ENCODE results near the gene CMTR2.
"Not testable (repeated sequence)": the region's sequence is repeated elsewhere in the genome, so short reads cannot be mapped to it uniquely, and the experiment has no call there.

The CMTR2 gene, protein sequence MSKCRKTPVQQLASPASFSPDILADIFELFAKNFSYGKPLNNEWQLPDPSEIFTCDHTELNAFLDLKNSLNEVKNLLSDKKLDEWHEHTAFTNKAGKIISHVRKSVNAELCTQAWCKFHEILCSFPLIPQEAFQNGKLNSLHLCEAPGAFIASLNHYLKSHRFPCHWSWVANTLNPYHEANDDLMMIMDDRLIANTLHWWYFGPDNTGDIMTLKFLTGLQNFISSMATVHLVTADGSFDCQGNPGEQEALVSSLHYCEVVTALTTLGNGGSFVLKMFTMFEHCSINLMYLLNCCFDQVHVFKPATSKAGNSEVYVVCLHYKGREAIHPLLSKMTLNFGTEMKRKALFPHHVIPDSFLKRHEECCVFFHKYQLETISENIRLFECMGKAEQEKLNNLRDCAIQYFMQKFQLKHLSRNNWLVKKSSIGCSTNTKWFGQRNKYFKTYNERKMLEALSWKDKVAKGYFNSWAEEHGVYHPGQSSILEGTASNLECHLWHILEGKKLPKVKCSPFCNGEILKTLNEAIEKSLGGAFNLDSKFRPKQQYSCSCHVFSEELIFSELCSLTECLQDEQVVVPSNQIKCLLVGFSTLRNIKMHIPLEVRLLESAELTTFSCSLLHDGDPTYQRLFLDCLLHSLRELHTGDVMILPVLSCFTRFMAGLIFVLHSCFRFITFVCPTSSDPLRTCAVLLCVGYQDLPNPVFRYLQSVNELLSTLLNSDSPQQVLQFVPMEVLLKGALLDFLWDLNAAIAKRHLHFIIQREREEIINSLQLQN

GRCh38 chr16:71288890-71289731, at the start of gene CMTR2:
CMTR2 (minus strand) TSS chr16:71289402; CDS start chr16:71285920, 3,482 bp downstream.
- peak; percentile 79 for DNase-seq

DNA sequence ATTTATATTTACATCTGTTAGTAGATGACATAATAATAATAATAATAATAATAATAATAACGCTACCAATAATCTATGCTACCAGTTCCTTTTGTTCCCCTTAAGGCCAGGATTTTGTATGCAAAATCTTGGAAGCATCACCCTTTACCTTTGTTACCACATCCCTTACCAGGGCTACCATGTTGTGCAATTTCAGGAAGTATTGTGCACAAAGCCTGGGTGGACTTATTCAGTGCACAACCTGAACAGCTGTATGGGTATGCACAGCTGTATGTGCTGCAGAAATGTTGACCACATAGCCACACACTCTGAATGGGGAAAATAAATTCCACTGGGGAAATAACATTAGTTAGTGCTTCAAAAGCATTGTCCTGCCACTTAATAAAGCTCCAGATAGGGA, 49.4 kb upstream of the CMTR2 start:
- no peak for DNase-seq

GRCh38 chr16:71338193-71338592, 49.0 kb upstream of the CMTR2 start:
- DNase-seq = no peak

GRCh38 chr16:71337631-71338030, 48.4 kb upstream of the CMTR2 start:
- no peak for DNase-seq

DNA sequence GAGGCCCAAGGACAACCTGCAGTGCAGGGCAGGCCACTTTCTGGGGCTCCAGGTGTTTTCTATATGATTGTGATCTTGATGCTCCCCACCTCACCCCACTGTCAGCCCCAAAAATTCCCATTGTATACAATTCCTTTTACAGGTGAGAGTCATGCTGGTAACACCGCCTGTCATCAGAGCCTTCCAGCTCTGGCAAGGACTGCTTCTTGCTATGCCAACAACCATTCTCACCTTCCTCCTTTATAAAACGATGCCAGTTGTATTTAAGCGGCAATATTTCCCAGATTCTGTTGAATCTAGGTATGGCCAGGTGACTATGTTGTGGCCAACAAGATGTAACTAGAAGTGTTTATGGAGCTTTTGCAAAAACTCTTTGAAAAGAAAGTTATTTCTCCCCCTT, 38.9 kb upstream of the CMTR2 start:
- no peak for DNase-seq

- DNase-seq = no peak
These were observed 38.5 kb upstream of the CMTR2 start for GRCh38 chr16:71327720-71328119.

DNA sequence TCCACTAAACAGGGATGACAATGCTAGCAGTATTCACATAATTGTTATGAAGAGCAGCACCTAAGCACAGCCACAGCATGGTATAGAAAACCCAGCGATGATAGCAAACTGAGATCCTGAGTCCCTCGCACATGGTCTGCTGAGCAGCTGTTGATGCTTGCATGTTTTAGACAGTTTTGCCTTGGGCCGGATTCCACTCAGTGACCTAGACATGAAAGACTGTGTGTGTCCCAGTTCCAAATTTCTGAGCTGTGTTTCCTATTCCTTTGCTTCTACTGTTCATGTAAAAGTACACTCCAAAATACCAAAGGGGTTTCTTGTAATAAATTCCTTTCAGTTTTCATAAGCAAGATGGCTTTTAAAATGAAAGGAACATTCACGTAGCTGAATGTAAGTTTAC, 30.8 kb upstream of the CMTR2 start:
- no peak for DNase-seq

GRCh38 chr16:71315269-71315668, 26.1 kb upstream of the CMTR2 start:
- DNase-seq = no peak

DNA sequence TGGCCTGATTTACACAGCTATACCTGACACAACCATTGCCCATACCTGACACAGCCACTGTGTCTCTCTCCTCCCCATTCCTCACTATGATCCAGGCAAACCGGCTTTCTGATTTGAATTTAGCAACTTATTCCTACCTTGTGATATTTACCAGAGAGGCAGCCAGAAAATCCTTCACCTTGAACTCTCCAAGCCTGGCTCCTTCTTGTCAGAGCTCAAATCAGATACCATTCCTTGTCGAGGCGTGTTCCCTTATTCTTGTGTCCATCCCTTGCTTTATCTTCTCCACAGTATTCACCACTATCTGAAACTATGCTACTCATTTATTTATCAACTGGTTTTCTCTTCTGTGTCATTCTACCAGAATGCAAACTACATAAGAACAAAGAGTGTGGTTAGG, 24.4 kb upstream of the CMTR2 start:
- not testable (repeated sequence) for DNase-seq

DNA sequence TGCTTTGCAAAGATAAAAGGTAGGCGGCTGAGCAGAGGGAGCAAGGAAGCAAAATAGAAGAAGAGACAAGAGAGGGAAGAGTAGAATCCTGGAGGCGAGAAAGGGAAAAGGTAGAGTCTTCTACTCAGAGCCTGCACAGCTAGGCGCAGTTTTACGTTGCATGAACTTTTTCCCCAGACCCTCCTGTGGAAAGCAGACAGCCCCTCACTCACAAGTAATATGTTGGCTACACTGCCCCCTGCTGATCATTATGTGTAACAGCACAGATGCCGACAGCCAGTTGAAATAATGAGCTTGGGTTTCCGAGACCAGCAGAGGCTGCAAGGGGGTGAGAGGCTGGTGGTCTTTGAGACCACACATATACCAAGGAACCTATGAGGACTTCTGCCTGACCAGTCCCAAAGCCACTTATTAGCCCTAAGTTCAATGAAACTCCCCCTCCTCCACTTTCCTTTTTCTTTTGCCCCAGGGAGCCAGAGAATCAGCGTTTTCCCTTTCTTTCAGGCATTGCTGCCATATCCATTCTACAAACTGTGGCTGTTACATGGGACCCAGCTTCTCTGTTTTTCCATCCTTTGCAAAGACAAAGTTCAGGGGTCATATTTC, 22.5 kb upstream of the CMTR2 start:
- peak; percentile 63 for DNase-seq

- no peak for DNase-seq
These were observed 14.7 kb upstream of the CMTR2 start for GRCh38 chr16:71303938-71304337.

DNA sequence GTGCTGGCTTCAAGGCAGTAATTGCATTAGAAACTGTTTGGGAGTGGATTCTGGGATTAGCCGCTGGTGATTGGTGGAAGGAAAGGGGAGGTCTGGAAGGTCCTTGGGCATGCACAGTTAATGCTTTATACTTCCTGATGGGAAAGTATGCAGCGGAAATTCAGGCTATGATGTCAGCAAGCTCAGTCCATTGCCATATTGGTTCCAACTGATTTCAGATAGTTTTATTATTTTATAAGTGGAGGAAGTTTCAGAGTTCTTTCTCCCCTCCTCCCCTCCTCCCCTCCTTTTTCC, 8.1 kb upstream of the CMTR2 start:
- DNase-seq = no peak

GRCh38 chr16:71296584-71297340, 7.6 kb upstream of the CMTR2 start:
- no peak for DNase-seq

- DNase-seq = no peak
These were observed 6.7 kb upstream of the CMTR2 start for GRCh38 chr16:71295950-71296349.

- DNase-seq = no peak
These were observed 4.7 kb upstream of the CMTR2 start for GRCh38 chr16:71293919-71294318.

- not testable (repeated sequence) for DNase-seq
These were observed 2.9 kb upstream of the CMTR2 start for GRCh38 chr16:71292095-71292494.

- no peak for DNase-seq
These were observed 495 bp upstream of the CMTR2 start for GRCh38 chr16:71289732-71290062.

GRCh38 chr16:71288570-71288889, 672 bp downstream of the CMTR2 start:
- DNase-seq = no peak

DNA sequence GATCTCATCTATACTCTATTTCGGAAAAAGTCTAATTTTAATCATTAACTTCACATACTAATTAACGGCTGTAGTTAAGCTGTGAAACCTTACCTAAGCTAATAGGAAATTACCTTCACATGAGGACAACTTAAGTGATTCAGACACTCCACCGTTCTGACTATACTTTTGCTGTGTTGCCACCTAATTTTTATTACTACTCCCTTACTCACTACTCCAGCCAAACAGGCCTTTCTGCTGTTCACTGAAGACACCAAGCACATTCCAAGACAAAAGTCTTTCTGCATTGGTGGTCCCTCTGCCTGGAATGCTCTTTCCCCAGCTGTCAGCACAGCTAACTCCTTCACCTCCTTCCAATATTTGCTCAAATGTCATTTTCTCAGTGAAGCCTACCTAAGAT, 1.3 kb downstream of the CMTR2 start:
- no peak for DNase-seq

DNA sequence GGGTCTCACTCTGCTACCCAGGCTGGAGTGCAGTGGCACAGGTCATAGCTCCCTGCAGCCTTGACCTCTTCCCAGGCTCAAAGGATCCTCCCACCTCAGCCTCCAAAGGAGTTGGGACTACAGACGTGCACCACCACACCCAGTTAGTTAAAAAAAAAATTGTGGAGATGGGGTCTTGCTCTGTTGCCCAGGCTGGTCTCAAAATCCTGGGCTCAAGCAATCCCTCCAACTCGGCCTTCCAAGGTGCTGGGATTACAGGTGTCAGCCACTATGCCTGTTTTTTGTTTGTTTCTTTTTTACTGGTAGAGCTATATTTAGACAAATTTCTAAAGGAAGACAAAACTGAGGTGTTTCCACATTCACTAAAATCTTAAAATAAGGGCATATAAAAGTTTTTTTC, 1.7 kb downstream of the CMTR2 start:
- DNase-seq = no peak

- DNase-seq = no peak
These were observed 5.6 kb downstream of the CMTR2 start for GRCh38 chr16:71283612-71284011.

DNA sequence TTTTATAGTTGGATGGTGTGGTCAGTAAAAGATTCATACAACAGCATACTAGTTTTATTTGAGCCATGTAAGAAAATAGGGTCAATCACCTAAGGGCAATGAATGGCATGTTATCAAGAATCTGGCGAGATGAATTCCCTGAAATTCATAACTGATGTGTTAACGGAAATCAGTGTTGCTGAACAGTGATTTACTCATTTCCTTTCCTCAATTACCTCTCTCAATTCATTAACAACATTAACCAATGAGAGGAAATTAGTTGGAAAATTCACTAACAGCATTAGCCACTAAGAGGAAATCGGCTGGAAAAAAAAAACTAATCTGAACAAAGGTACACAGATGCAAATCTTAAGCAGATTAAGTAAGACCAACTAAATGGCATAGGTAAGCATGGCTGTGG, 6.3 kb downstream of the CMTR2 start:
- no peak for DNase-seq

Data from NCI-H1694 (cell line).